Measurements from ENCODE around the gene PAXX.

PAXX gene

GRCh38 chr9:136957901-136958300 is 34.3 kb upstream of the PAXX start:
- Histone ChIP-seq H3K9ac (ENCODE audit: low read length) (no peak overlapping the region), H3K4me3 (ENCODE audit: insufficient read depth, low read length, poor library complexity, severe bottlenecking) (no peak overlapping the region), H4K20me1 (ENCODE audit: low read depth, low read length) (no peaks in the 10 kb centered on the region)

GRCh38 chr9:136958473-136958872 is 33.7 kb upstream of the PAXX start:
- Histone ChIP-seq H3K9me2 (replicated peaks; ENCODE audit: insufficient read depth, low read length) (no peaks in the 10 kb centered on the region), H3K9me3 (ENCODE audit: insufficient read depth, low read length) (no peaks in the 10 kb centered on the region), H3K9ac (ENCODE audit: low read length) (no peak overlapping the region), H3K36me3 (ENCODE audit: low read length) (no peaks in the 10 kb centered on the region), H3K27ac (ENCODE audit: low read depth, low read length) (no peak overlapping the region), H3F3A (ENCODE audit: insufficient read depth) (no peaks in the 10 kb centered on the region), H3K79me2 (ENCODE audit: insufficient read depth, low read length) (no peaks in the 10 kb centered on the region), H3K4me3 (ENCODE audit: insufficient read depth, low read length, poor library complexity, severe bottlenecking) (no peak overlapping the region), H3K27me3 (ENCODE audit: low read length) (no peaks in the 10 kb centered on the region), H4K20me1 (ENCODE audit: low read depth, low read length) (no peaks in the 10 kb centered on the region), H2AFZ (ENCODE audit: low read depth, low read length, severe bottlenecking) (no peak overlapping the region), H3K4me2 (ENCODE audit: low read depth, low read length, poor library complexity, severe bottlenecking) (no peak overlapping the region)
- no peak for TF ChIP-seq CTCF (IDR thresholded peaks at IDR 0.05; ENCODE audit: insufficient read depth, low read length, poor library complexity, severe bottlenecking)
- TF ChIP-seq EZH2phosphoT487 (conservative IDR thresholded peaks at IDR 0.05; ENCODE audit: low read length) = no peak

More at GRCh38 chr9:136957901-136958300, 34.3 kb upstream of the PAXX start:
- Histone ChIP-seq H3F3A (ENCODE audit: insufficient read depth) (no peaks in the 10 kb centered on the region), H3K4me2 (ENCODE audit: low read depth, low read length, poor library complexity, severe bottlenecking) (no peak overlapping the region), H3K36me3 (ENCODE audit: low read length) (no peaks in the 10 kb centered on the region), H3K9me3 (ENCODE audit: insufficient read depth, low read length) (no peaks in the 10 kb centered on the region), H3K27me3 (ENCODE audit: low read length) (no peaks in the 10 kb centered on the region), H2AFZ (ENCODE audit: low read depth, low read length, severe bottlenecking) (no peak overlapping the region), H3K27ac (ENCODE audit: low read depth, low read length) (no peak overlapping the region), H3K79me2 (ENCODE audit: insufficient read depth, low read length) (no peaks in the 10 kb centered on the region), H3K9me2 (replicated peaks; ENCODE audit: insufficient read depth, low read length) (no peaks in the 10 kb centered on the region)
- no peak for TF ChIP-seq EZH2phosphoT487 (conservative IDR thresholded peaks at IDR 0.05; ENCODE audit: low read length)

GRCh38 chr9:136958898-136959850 is 33.0 kb upstream of the PAXX start:
- TF ChIP-seq EZH2phosphoT487 (conservative IDR thresholded peaks at IDR 0.05; ENCODE audit: low read length) = no peak
- no peak for TF ChIP-seq CTCF (IDR thresholded peaks at IDR 0.05; ENCODE audit: insufficient read depth, low read length, poor library complexity, severe bottlenecking)
- H3F3A ChIP-seq (ENCODE audit: insufficient read depth) = no peaks in the 10 kb centered on the region
- H3K9me3 ChIP-seq (ENCODE audit: insufficient read depth, low read length) = no peaks in the 10 kb centered on the region
- H3K9me2 ChIP-seq (replicated peaks; ENCODE audit: insufficient read depth, low read length) = no peaks in the 10 kb centered on the region
- no peaks in the 10 kb centered on the region for H3K27me3 ChIP-seq (ENCODE audit: low read length)
- H4K20me1 ChIP-seq (ENCODE audit: low read depth, low read length) = no peaks in the 10 kb centered on the region
- no peak overlapping the region for H3K4me3 ChIP-seq (ENCODE audit: insufficient read depth, low read length, poor library complexity, severe bottlenecking)
- no peak overlapping the region for H2AFZ ChIP-seq (ENCODE audit: low read depth, low read length, severe bottlenecking)
- no peaks in the 10 kb centered on the region for H3K79me2 ChIP-seq (ENCODE audit: insufficient read depth, low read length)
- H3K4me2 ChIP-seq (ENCODE audit: low read depth, low read length, poor library complexity, severe bottlenecking) = no peak overlapping the region
- H3K27ac ChIP-seq (ENCODE audit: low read depth, low read length) = no peak overlapping the region
- H3K9ac ChIP-seq (ENCODE audit: low read length) = no peak overlapping the region
- no peaks in the 10 kb centered on the region for H3K36me3 ChIP-seq (ENCODE audit: low read length)
